Type B pancreatic cell (in vitro differentiated cells): ENCODE results near the gene ALPG. TPM values are rescaled to one million over a fixed set of nuclear protein-coding genes. Genes with fewer than 3 reads are reported as not detected.
"Not testable (repeated sequence)": the region's sequence is repeated elsewhere in the genome, so short reads cannot be mapped to it uniquely, and the experiment has no call there.

Source experiments
- DNase-seq: peaks from one replicate; pipeline ENCODE4 v3.0.0; 2021; ENCODE audit warnings: mixed read lengths; ENCODE audit not compliant: unreplicated experiment; ENCODE audit errors: extremely low spot score
- H3K27ac Mint-ChIP-seq: 2 replicates; pipeline ENCODE4 v1.8.0; 2021; ENCODE audit warnings: mild to moderate bottlenecking, mixed read lengths
- H3K27me3 Mint-ChIP-seq: 2 replicates; pipeline ENCODE4 v1.8.0; 2021; ENCODE audit warnings: mixed read lengths
- H3K36me3 Mint-ChIP-seq: 2 replicates; pipeline ENCODE4 v1.8.0; 2021; ENCODE audit warnings: mixed read lengths
- H3K4me1 Mint-ChIP-seq: one replicate; pipeline ENCODE4 v1.8.0; 2021; ENCODE audit warnings: mixed read lengths; ENCODE audit not compliant: unreplicated experiment
- H3K4me3 Mint-ChIP-seq: 2 replicates; pipeline ENCODE4 v1.8.0; 2021; ENCODE audit warnings: mild to moderate bottlenecking, mixed read lengths
- H3K9me3 Mint-ChIP-seq: 2 replicates; pipeline ENCODE4 v1.8.0; 2021; ENCODE audit warnings: mixed read lengths
- CTCF ChIP-seq: fragments of 200-600 bp; sonication (generic); conservative IDR thresholded peaks from 2 replicates; pipeline ENCODE4 v1.5.0; 2021; ENCODE audit warnings: antibody characterized with exemption, mild to moderate bottlenecking
- total RNA-seq: library from RNA; stranded (reverse); gene quantifications from 2 replicates; pipeline ENCODE4 v1.2.1, GENCODE V29; 2021; ENCODE audit warnings: low replicate concordance

ALPG gene
- total RNA-seq, 1 donor from 2014 or later: 0.14 TPM

GRCh38 chr2:232393556-232393955, 13.1 kb upstream of the ALPG start:
- DNase-seq: no peak
- no peak overlapping the region for H3K27ac Mint-ChIP-seq
- H3K4me1 Mint-ChIP-seq: peaks cover 5% of the 10 kb centered on the region
- H3K36me3 Mint-ChIP-seq: peaks cover 3% of the 10 kb centered on the region
- no peaks in the 10 kb centered on the region for H3K9me3 Mint-ChIP-seq
- no peak for TF ChIP-seq CTCF
- H3K4me3 Mint-ChIP-seq: no peak overlapping the region
- peaks cover 38% of the 10 kb centered on the region for H3K27me3 Mint-ChIP-seq

GRCh38 chr2:232394431-232394830, 12.2 kb upstream of the ALPG start:
- H3K27me3 Mint-ChIP-seq: peaks cover 29% of the 10 kb centered on the region
- not testable (repeated sequence) for DNase-seq, H3K9me3 Mint-ChIP-seq, H3K36me3 Mint-ChIP-seq, H3K27ac Mint-ChIP-seq, H3K4me3 Mint-ChIP-seq, H3K4me1 Mint-ChIP-seq

GRCh38 chr2:232395586-232395985, 11.1 kb upstream of the ALPG start:
- Mint-ChIP-seq H3K27ac (no peak overlapping the region), H3K27me3 (peaks cover 24% of the 10 kb centered on the region), H3K4me1 (no peaks in the 10 kb centered on the region), H3K36me3 (no peaks in the 10 kb centered on the region), H3K4me3 (no peak overlapping the region), H3K9me3 (no peaks in the 10 kb centered on the region)
- no peak for DNase-seq
- no peak for TF ChIP-seq CTCF

- DNase-seq: no peak
- Mint-ChIP-seq H3K27ac (no peak overlapping the region), H3K27me3 (peaks cover 19% of the 10 kb centered on the region), H3K4me1 (no peaks in the 10 kb centered on the region), H3K9me3 (no peaks in the 10 kb centered on the region), H3K4me3 (no peak overlapping the region), H3K36me3 (no peaks in the 10 kb centered on the region)
- TF ChIP-seq CTCF: no peak
Measured at GRCh38 chr2:232396683-232397082, 10.0 kb upstream of the ALPG start.

- no peaks in the 10 kb centered on the region for H3K9me3 Mint-ChIP-seq
- H3K4me3 Mint-ChIP-seq: no peak overlapping the region
- TF ChIP-seq CTCF: no peak
- no peaks in the 10 kb centered on the region for H3K36me3 Mint-ChIP-seq
- no peak overlapping the region for H3K27ac Mint-ChIP-seq
- DNase-seq: no peak
- no peaks in the 10 kb centered on the region for H3K4me1 Mint-ChIP-seq
- H3K27me3 Mint-ChIP-seq: peaks cover 18% of the 10 kb centered on the region
Measured at GRCh38 chr2:232398293-232399034, 8.2 kb upstream of the ALPG start.

- no peaks in the 10 kb centered on the region for H3K36me3 Mint-ChIP-seq
- H3K9me3 Mint-ChIP-seq: no peaks in the 10 kb centered on the region
- H3K27me3 Mint-ChIP-seq: peaks cover 21% of the 10 kb centered on the region
- no peak overlapping the region for H3K27ac Mint-ChIP-seq
- H3K4me3 Mint-ChIP-seq: no peak overlapping the region
- no peak for TF ChIP-seq CTCF
- no peaks in the 10 kb centered on the region for H3K4me1 Mint-ChIP-seq
- DNase-seq: no peak
Measured at GRCh38 chr2:232400256-232401015, 6.2 kb upstream of the ALPG start.
